Heart left ventricle (tissue), 16 donors: ENCODE data around the gene EPYC. TPM values are rescaled to one million over a fixed set of nuclear protein-coding genes. Genes with fewer than 3 reads are reported as not detected.

Source experiments
- ATAC-seq, 4 donors: fragments of 200-7000 bp; cut with Tn5 transposase; one replicate each; pipeline ENCODE4 v1.9.1; 2020 to 2022; ENCODE audit warnings: moderate library complexity in 4 of 4, mild to moderate bottlenecking in 3 of 4, moderate number of reproducible peaks in 1 of 4
- DNase-seq, 5 donors: peaks; one replicate each; pipeline ENCODE4 v3.0.0-alpha.2; 2020
- H3K27ac ChIP-seq, 12 donors: fragments of 200-600 bp; sonication (generic) in 4 of 12; one replicate each; pipeline versions ENCODE4 v1.5.0 to v1.8.0; 2016 to 2022; ENCODE audit warnings: mild to moderate bottlenecking in 2 of 12
- H3K27me3 ChIP-seq, 9 donors: fragments of 200-600 bp; sonication (generic) in 2 of 9; one replicate each; pipeline versions ENCODE4 v1.5.1 to v1.8.0; 2016 to 2022; ENCODE audit warnings: mild to moderate bottlenecking in 3 of 9
- H3K36me3 ChIP-seq, 9 donors: fragments of 200-600 bp; sonication (generic) in 2 of 9; one replicate each; pipeline versions ENCODE4 v1.5.0 to v1.8.0; 2018 to 2022; ENCODE audit warnings: mild to moderate bottlenecking in 2 of 9
- H3K4me1 ChIP-seq, 12 donors: fragments of 200-600 bp; sonication (generic) in 4 of 12; one replicate each; pipeline versions ENCODE4 v1.5.0 to v1.8.0; 2016 to 2022; ENCODE audit warnings: mild to moderate bottlenecking in 3 of 12
- H3K4me3 ChIP-seq, 12 donors: fragments of 200-600 bp; sonication (generic) in 4 of 12; one replicate each; pipeline versions ENCODE4 v1.5.0 to v1.8.0; 2017 to 2022; ENCODE audit warnings: mild to moderate bottlenecking in 9 of 12, moderate library complexity in 4 of 12
- H3K9me3 ChIP-seq, 12 donors: fragments of 200-600 bp; sonication (generic) in 4 of 12; one replicate each; pipeline versions ENCODE4 v1.5.0 to v1.8.0; 2016 to 2022; ENCODE audit warnings: mild to moderate bottlenecking in 1 of 12
- POLR2A ChIP-seq, 2 donors: fragments of 450-650 bp; IDR thresholded peaks; one replicate each; pipeline ENCODE4 v1.6.1; 2017; ENCODE audit warnings: antibody characterized with exemption in 2 of 2, mild to moderate bottlenecking in 2 of 2, moderate library complexity in 2 of 2
- WGBS, 4 donors: extraction: QIAGEN DNeasy Blood & Tissue Kit in 2 of 4; methylation state at CpG; one replicate each; pipeline versions ENCODE4 v1.1.5 to v1.1.7; 2013 to 2018; 5-methylcytosine and 5-hydroxymethylcytosine counted together
- intact Hi-C, 10 donors: fragments of 100-400 bp; cut with DNase I; formaldehyde crosslinking; loops; one replicate each; pipeline versions ENCODE4 v1.11.1 to v1.14.2; 2022
- polyA plus RNA-seq, 2 donors: library from polyadenylated mRNA; stranded (reverse); fragments of 200-250 nt; gene quantifications; one replicate each; pipeline ENCODE4 v1.2.3, GENCODE V29; 2013
- total RNA-seq, 9 donors: library from RNA; depleted of rRNA in 2 of 9; stranded (reverse); fragments of >200 nt in 2 of 9; fragmentation: NEBNext Ultra II Directional in 3 of 9; extraction: Animal tissue kit (Norgen Biotek cat#: 25700) in 3 of 9; gene quantifications; one replicate each; pipeline versions ENCODE4 v1.1.0 to v1.2.4, GENCODE V29; 2016 to 2023
- TF ChIP-seq, protein P1 (sequence below), 12 donors: fragments of 200-600 bp; sonication (generic) in 4 of 12; IDR thresholded peaks; one replicate each; pipeline versions ENCODE4 v1.5.0 to v1.8.0; 2018 to 2022; ENCODE audit warnings: antibody characterized with exemption in 12 of 12, mild to moderate bottlenecking in 5 of 12
- donor health status: ischemic (EF 13 %, LVEDD 7.1; RV severe dilation, severe dysfunction).
- donor health status: healthy with polysubstance abuse.
- donor health status: DM: no; HTN: yes; CAD: no.
- donor health status: DM: no; HTN: no; CAD: no.
- donor health status: ischemic (EF 25% LVEDD 6.9; RV normal size, moderate dysfunction).
- donor health status: ischemic (EF 25% LVEDD 5.7; RV mildly dilated, moderate dysfunction).
- donor health status: healthy.
- donor health status: DM: yes; HTN: yes; CAD: no.
- donor health status: ischemic (EF 35%, LVEDD 5.7; RV mildly dilated, moderate dysfunction).
- donor health status: nonischemic (EF 11% LVEDD 7.7; RV severe dilation, severe dysfunction).
- donor health status: DM: yes; HTN: yes; CAD: no.
- donor health status: PGD.
- donor health status: ischemic (EF 29% LVEDD 5.4; RV normal size, mild dysfunction).
- donor health status: nonischemic (EF 23%, LVEDD 6.1; RV moderate dilation, normal function).

The EPYC gene
- total and polyA plus RNA-seq, 11 donors = not detected

DNA sequence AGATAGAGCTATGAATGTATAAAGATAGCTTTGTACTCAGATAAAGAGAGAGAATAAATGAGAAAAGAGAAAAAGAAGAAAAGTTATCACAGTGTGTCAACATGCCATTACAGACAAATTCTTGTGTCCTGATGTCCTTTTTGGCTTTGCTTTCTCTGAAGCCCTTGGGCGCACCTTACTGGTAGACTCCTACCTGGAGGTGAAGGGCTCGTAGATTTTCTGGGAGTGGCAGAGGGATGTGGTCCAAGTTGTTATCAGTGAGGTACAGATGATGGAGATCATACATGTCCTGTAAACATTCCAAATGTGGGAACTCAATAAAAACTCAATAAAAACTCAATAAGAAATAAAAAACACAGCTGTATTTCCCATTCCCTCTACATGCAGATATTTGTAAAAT, 34.9 kb downstream of the EPYC start:
- no peak overlapping the region for H3K27ac ChIP-seq
- no peaks in the 10 kb centered on the region for H3K27me3 ChIP-seq
- no peak for DNase-seq
- WGBS, 4 donors = 92 to 98% (median 94%) methylated on average over 2 of the region's 2 CpGs
- H3K4me1 ChIP-seq = no peaks in the 10 kb centered on the region
- ATAC-seq = no peak
- no peak for TF ChIP-seq POLR2A (IDR thresholded peaks at IDR 0.05)
- TF ChIP-seq, protein P1, sequence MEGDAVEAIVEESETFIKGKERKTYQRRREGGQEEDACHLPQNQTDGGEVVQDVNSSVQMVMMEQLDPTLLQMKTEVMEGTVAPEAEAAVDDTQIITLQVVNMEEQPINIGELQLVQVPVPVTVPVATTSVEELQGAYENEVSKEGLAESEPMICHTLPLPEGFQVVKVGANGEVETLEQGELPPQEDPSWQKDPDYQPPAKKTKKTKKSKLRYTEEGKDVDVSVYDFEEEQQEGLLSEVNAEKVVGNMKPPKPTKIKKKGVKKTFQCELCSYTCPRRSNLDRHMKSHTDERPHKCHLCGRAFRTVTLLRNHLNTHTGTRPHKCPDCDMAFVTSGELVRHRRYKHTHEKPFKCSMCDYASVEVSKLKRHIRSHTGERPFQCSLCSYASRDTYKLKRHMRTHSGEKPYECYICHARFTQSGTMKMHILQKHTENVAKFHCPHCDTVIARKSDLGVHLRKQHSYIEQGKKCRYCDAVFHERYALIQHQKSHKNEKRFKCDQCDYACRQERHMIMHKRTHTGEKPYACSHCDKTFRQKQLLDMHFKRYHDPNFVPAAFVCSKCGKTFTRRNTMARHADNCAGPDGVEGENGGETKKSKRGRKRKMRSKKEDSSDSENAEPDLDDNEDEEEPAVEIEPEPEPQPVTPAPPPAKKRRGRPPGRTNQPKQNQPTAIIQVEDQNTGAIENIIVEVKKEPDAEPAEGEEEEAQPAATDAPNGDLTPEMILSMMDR (IDR thresholded peaks at IDR 0.05) = no peak
- no peak overlapping the region for H3K4me3 ChIP-seq
- no peaks in the 10 kb centered on the region for H3K9me3 ChIP-seq
- no peaks in the 10 kb centered on the region for H3K36me3 ChIP-seq
- intact Hi-C loops = loop anchor here in 4 of 10 donors (5.0 to 10.0 kb wide), 4 partner anchors 145 to 372 kb away; partner anchors contain the start of gene LUM (in 1 of the 4)

DNA sequence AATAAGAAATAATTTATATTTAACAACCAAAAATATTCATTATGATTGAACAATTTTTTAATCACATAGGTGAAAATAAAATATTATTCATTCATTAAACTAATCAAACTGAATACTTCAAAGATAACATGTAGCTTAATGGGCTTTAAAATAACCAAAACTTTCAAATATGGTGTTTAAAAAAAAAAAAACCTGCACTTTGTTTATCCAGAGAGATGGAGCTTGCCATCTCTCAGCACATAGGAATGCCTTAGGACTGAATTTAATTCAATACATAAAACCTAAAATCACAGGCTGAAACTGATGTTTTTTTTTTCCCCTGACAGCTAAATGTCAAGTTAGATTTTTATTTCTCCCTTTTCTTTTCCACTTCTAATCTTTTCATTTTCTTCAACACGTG, 35.4 kb downstream of the EPYC start:
- TF ChIP-seq, protein P1 (IDR thresholded peaks at IDR 0.05) = no peak
- TF ChIP-seq POLR2A (IDR thresholded peaks at IDR 0.05) = no peak
- no peak for DNase-seq
- Histone ChIP-seq H3K9me3 (no peaks in the 10 kb centered on the region), H3K4me3 (no peak overlapping the region), H3K27ac (no peak overlapping the region), H3K4me1 (no peaks in the 10 kb centered on the region), H3K27me3 (no peaks in the 10 kb centered on the region), H3K36me3 (no peaks in the 10 kb centered on the region)
- WGBS, 4 donors = 0 to 47% (median 0%) methylated on average over 1 of the region's 1 CpG
- intact Hi-C loops = no loop called here
- ATAC-seq = no peak

DNA sequence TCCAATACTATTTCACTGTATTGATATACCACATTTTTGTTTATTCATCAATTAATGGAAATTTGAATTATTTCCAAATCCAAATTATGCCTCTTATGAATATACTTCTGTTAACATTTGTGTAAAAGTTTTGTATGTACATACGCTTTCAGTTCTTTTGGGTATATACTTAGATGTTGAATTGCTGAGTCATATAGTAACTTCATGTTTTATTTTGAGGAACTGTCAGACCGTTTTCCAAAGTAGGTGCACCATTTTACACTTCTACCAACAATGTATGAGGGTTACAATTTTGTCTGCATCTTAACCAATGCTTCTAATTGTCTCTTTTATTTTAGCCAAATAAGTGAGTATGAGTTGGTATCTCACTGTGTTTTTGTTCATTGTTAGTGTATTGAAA, 39.6 kb downstream of the EPYC start:
- Histone ChIP-seq H3K27me3 (no peaks in the 10 kb centered on the region), H3K27ac (no peak overlapping the region), H3K4me1 (peaks cover 0 to 3% (median 0%) of the 10 kb centered on the region in 12 donors), H3K36me3 (no peaks in the 10 kb centered on the region), H3K9me3 (no peaks in the 10 kb centered on the region), H3K4me3 (no peak overlapping the region)
- 85 to 92% (median 88%) methylated on average over 2 of the region's 2 CpGs for WGBS, 4 donors
- TF ChIP-seq, protein P1 (IDR thresholded peaks at IDR 0.05) = no peak
- TF ChIP-seq POLR2A (IDR thresholded peaks at IDR 0.05) = no peak
- DNase-seq = no peak
- intact Hi-C loops = no loop called here
- ATAC-seq = no peak

DNA sequence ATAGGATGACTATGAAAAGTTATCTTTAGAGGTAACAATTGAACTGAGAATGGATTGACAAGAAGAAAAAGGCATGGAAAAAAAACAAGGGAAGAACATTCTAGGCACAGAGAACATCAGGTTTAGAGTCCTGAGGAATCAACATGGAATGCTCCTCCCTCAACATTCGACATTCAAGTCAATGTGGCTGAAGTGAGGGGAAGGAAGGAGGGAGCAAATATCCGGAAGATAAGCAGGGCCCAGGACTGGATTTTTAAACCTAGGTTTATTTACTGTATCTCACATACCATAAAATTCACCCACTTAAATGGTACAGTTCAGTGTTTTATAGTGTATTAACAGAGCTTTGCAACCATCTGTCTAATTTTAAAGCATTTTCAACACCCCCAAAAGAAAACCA, 40.2 kb downstream of the EPYC start:
- intact Hi-C loops = loop anchor here in 1 of 10 donors (5.0 kb wide), 1 partner anchor 1422 kb away; no protein-coding TSS in a partner anchor
- H3K4me1 ChIP-seq = peaks cover 0 to 3% (median 0%) of the 10 kb centered on the region in 12 donors
- no peak overlapping the region for H3K4me3 ChIP-seq
- DNase-seq (no peak), ATAC-seq (no peak)
- H3K27ac ChIP-seq = no peak overlapping the region
- H3K36me3 ChIP-seq = no peaks in the 10 kb centered on the region
- TF ChIP-seq POLR2A (IDR thresholded peaks at IDR 0.05) = no peak
- TF ChIP-seq, protein P1 (IDR thresholded peaks at IDR 0.05) = no peak
- no peaks in the 10 kb centered on the region for H3K27me3 ChIP-seq
- H3K9me3 ChIP-seq = no peaks in the 10 kb centered on the region
- WGBS, 4 donors = 48 to 63% (median 54%) methylated on average over 2 of the region's 2 CpGs
